Aorta (tissue), 5 donors: ENCODE results near the gene TULP4. TPM values are rescaled to one million over a fixed set of nuclear protein-coding genes. Genes with fewer than 3 reads are reported as not detected.

Experiments
- ATAC-seq: fragments of 200-7000 bp; cut with Tn5 transposase; one replicate; pipeline ENCODE4 v1.9.1; 2022; ENCODE audit warnings: moderate library complexity; ENCODE audit not compliant: low FRiP score
- DNase-seq, 2 donors: peaks; one replicate each; pipeline ENCODE4 v3.0.0-alpha.2; 2020
- H3K27ac ChIP-seq, 2 donors: one replicate each; pipeline ENCODE4 v1.5.1; 2013; ENCODE audit warnings: low read length in 2 of 2, mild to moderate bottlenecking in 2 of 2, moderate library complexity in 2 of 2, control low read depth in 1 of 2, inconsistent platforms in 1 of 2, low read depth in 1 of 2
- H3K27me3 ChIP-seq, 2 donors: one replicate each; pipeline ENCODE4 v1.6.1; 2013; ENCODE audit warnings: control low read depth in 1 of 2, low read length in 1 of 2, mild to moderate bottlenecking in 1 of 2, moderate library complexity in 1 of 2; ENCODE audit not compliant: insufficient read depth in 2 of 2, control insufficient read depth in 1 of 2
- H3K36me3 ChIP-seq, 2 donors: one replicate each; pipeline ENCODE4 v1.6.1; 2013; ENCODE audit warnings: control low read depth in 1 of 2, low read length in 1 of 2, mild to moderate bottlenecking in 1 of 2; ENCODE audit not compliant: insufficient read depth in 2 of 2, control insufficient read depth in 1 of 2
- H3K4me1 ChIP-seq, 2 donors: one replicate each; pipeline ENCODE4 v1.6.1; 2013; ENCODE audit warnings: low read length in 2 of 2, control low read depth in 1 of 2, mild to moderate bottlenecking in 1 of 2, moderate library complexity in 1 of 2; ENCODE audit not compliant: insufficient read depth in 2 of 2, control insufficient read depth in 1 of 2
- H3K4me3 ChIP-seq, 2 donors: one replicate each; pipeline ENCODE4 v1.5.1; 2013; ENCODE audit warnings: low read length in 2 of 2, control low read depth in 1 of 2, mild to moderate bottlenecking in 1 of 2
- H3K9me3 ChIP-seq: one replicate; pipeline ENCODE4 v1.6.1; 2013; ENCODE audit warnings: mild to moderate bottlenecking, low read length; ENCODE audit not compliant: control insufficient read depth
- WGBS, 2 donors: extraction: QIAGEN DNeasy Blood & Tissue Kit; methylation state at CpG; one replicate each; pipeline ENCODE4 v1.1.7; 2013; 5-methylcytosine and 5-hydroxymethylcytosine counted together
- intact Hi-C, 2 donors: fragments of 100-400 bp; cut with DNase I; formaldehyde crosslinking; loops; one replicate each; pipeline versions ENCODE4 v1.14.2 to v1.15.0; 2022
- long read RNA-seq, 2 donors: library from polyadenylated mRNA; unstranded; transcript quantifications; one replicate each; pipeline ENCODE4 v2.0.0, GENCODE V29; 2020 to 2021
- polyA plus RNA-seq, 2 donors: library from polyadenylated mRNA; stranded (reverse); fragments of 200-250 nt; gene quantifications; one replicate each; pipeline ENCODE4 v1.2.3, GENCODE V29; 2013
- total RNA-seq, 2 donors: library from RNA; stranded (reverse); fragmentation: NEBNext Ultra II Directional; extraction: Animal tissue kit (Norgen Biotek cat#: 25700); gene quantifications; one replicate each; pipeline ENCODE4 v1.2.1, GENCODE V29; 2021
- donor health status: healthy with polysubstance abuse.
- donor health status: Bipolar disorder and iron deficiency.
- donor health status: DM: no; HTN: no; CAD: no.
- donor health status: DM: no; HTN: no; CAD: no.
- donor health status: DM: yes; HTN: yes; CAD: no.

TULP4 gene
- total RNA-seq = 10 to 100 TPM; 63.4 to 86.1 TPM
- 10 to 100 TPM in 1 of 2 donors, 1 to 10 TPM in 1; 2.4 to 16.7 TPM for polyA plus RNA-seq
- long read RNA-seq, donor 1, partial matches to known transcripts = 0 of 18 reads
- long read RNA-seq, donor 1, other reads (novel, unspliced or antisense) = 18 of 18 reads
- long read RNA-seq, donor 2, partial matches to known transcripts = 1 of 13 reads
- long read RNA-seq, donor 2, other reads (novel, unspliced or antisense) = 10 of 13 reads

- Histone ChIP-seq H3K4me3 (no peak within 1 kb of the TSS), H3K9me3 (no peaks in the 10 kb centered on the region), H3K27me3 (no peaks in the 10 kb centered on the region), H3K36me3 (no peaks in the 10 kb centered on the region), H3K4me1 (no peaks in the 10 kb centered on the region), H3K27ac (no peak within 1 kb of the TSS)
- 71 to 79% methylated on average over 6 of the region's 6 CpGs for WGBS, 2 donors
- intact Hi-C loops = no loop called here
- DNase-seq (no peak), ATAC-seq (no peak)
Measured at GRCh38 chr6:158312165-158312564, at the start of gene TULP4. Gene TULP4 (plus strand): TSS chr6:158312465. CDS start chr6:158314017, 1,552 bp downstream.

- Histone ChIP-seq H3K9me3 (no peaks in the 10 kb centered on the region), H3K27ac (no peak overlapping the region), H3K27me3 (no peaks in the 10 kb centered on the region), H3K4me1 (no peaks in the 10 kb centered on the region), H3K36me3 (no peaks in the 10 kb centered on the region), H3K4me3 (no peak overlapping the region)
- no peak for ATAC-seq
- intact Hi-C loops = no loop called here
- no peak for DNase-seq
- 41 to 44% methylated on average over 5 of the region's 5 CpGs for WGBS, 2 donors
Measured at GRCh38 chr6:158262755-158263154, 49.5 kb upstream of the TULP4 start.

- Histone ChIP-seq H3K36me3 (no peaks in the 10 kb centered on the region), H3K9me3 (no peaks in the 10 kb centered on the region), H3K4me3 (no peak overlapping the region), H3K4me1 (no peaks in the 10 kb centered on the region), H3K27ac (no peak overlapping the region), H3K27me3 (no peaks in the 10 kb centered on the region)
- ATAC-seq (no peak), DNase-seq (no peak)
- 98 to 99% methylated on average over 10 of the region's 10 CpGs for WGBS, 2 donors
- intact Hi-C loops = no loop called here
Measured at GRCh38 chr6:158264180-158264579, 48.1 kb upstream of the TULP4 start.

GRCh38 chr6:158266131-158266530, 46.1 kb upstream of the TULP4 start:
- 96% methylated on average over 9 of the region's 9 CpGs for WGBS, 2 donors
- ATAC-seq (no peak), DNase-seq (no peak)
- no peak overlapping the region for H3K27ac ChIP-seq
- no peaks in the 10 kb centered on the region for H3K27me3 ChIP-seq
- H3K9me3 ChIP-seq = no peaks in the 10 kb centered on the region
- no peaks in the 10 kb centered on the region for H3K4me1 ChIP-seq
- intact Hi-C loops = no loop called here
- H3K4me3 ChIP-seq = no peak overlapping the region
- no peaks in the 10 kb centered on the region for H3K36me3 ChIP-seq

- Histone ChIP-seq H3K4me3 (no peak overlapping the region), H3K27me3 (no peaks in the 10 kb centered on the region), H3K4me1 (no peaks in the 10 kb centered on the region), H3K9me3 (no peaks in the 10 kb centered on the region), H3K36me3 (no peaks in the 10 kb centered on the region), H3K27ac (no peak overlapping the region)
- ATAC-seq (peak; percentile 65), DNase-seq (no peak)
- WGBS, 2 donors = 48 to 49% methylated on average over 2 of the region's 2 CpGs
- intact Hi-C loops = no loop called here
Measured at GRCh38 chr6:158268361-158269147, 43.7 kb upstream of the TULP4 start.

GRCh38 chr6:158269657-158270056, 42.6 kb upstream of the TULP4 start:
- H3K4me1 ChIP-seq = no peaks in the 10 kb centered on the region
- DNase-seq (no peak), ATAC-seq (no peak)
- WGBS, 2 donors = 89 to 94% methylated on average over 3 of the region's 3 CpGs
- no peak overlapping the region for H3K27ac ChIP-seq
- intact Hi-C loops = no loop called here
- H3K4me3 ChIP-seq = no peak overlapping the region
- no peaks in the 10 kb centered on the region for H3K9me3 ChIP-seq
- no peaks in the 10 kb centered on the region for H3K36me3 ChIP-seq
- no peaks in the 10 kb centered on the region for H3K27me3 ChIP-seq

- 65 to 70% methylated on average over 11 of the region's 11 CpGs for WGBS, 2 donors
- Histone ChIP-seq H3K27ac (no peak overlapping the region), H3K27me3 (no peaks in the 10 kb centered on the region), H3K4me3 (no peak overlapping the region), H3K4me1 (no peaks in the 10 kb centered on the region), H3K36me3 (no peaks in the 10 kb centered on the region), H3K9me3 (no peaks in the 10 kb centered on the region)
- intact Hi-C loops = no loop called here
- DNase-seq (no peak), ATAC-seq (no peak)
Measured at GRCh38 chr6:158270389-158271127, 41.7 kb upstream of the TULP4 start.

GRCh38 chr6:158272324-158272723, 39.9 kb upstream of the TULP4 start:
- no peak for ATAC-seq

More at GRCh38 chr6:158272324-158272723, 39.9 kb upstream of the TULP4 start:
- DNase-seq = no peak
- WGBS, 2 donors = 83% methylated on average over 1 of the region's 1 CpG
- H3K4me3 ChIP-seq = no peak overlapping the region
- intact Hi-C loops = no loop called here
- H3K4me1 ChIP-seq = no peaks in the 10 kb centered on the region
- no peak overlapping the region for H3K27ac ChIP-seq
- H3K36me3 ChIP-seq = no peaks in the 10 kb centered on the region
- no peaks in the 10 kb centered on the region for H3K9me3 ChIP-seq
- no peaks in the 10 kb centered on the region for H3K27me3 ChIP-seq
